ENCODE results near the gene SIRT6. TPM values are rescaled to one million over a fixed set of nuclear protein-coding genes. Genes with fewer than 3 reads are reported as not detected.

Gene SIRT6
- polyA plus RNA-seq, 1 experiment, result 12.6 TPM

GRCh38 chr19:4154571-4155312, 27.6 kb downstream of the SIRT6 start:
- no peak overlapping the region for H3K27ac ChIP-seq (ENCODE audit: low read depth, low read length)
- CTCF ChIA-PET, result interaction anchor here (1.7 kb wide), 1 partner anchor 15 kb away, joined by 4 read pairs; no protein-coding TSS in a partner anchor
- peaks cover 15% of the 10 kb centered on the region for H3K27me3 ChIP-seq (ENCODE audit: control insufficient read depth, insufficient read depth, low read length)
- H3K4me3 ChIP-seq (ENCODE audit: low read depth, low read length), result no peak overlapping the region
- POLR2A ChIA-PET, result no interaction called here
- no peak for DNase-seq (ENCODE audit: low read depth, low spot score)
- no peak for TF ChIP-seq CTCF (IDR thresholded peaks at IDR 0.05; ENCODE audit: low read depth, low read length)
- no peaks in the 10 kb centered on the region; the same call in 1 of the 2 replicates for H3K9me3 ChIP-seq (ENCODE audit: control insufficient read depth, insufficient read depth, low read length)

GRCh38 chr19:4152241-4152998, 29.9 kb downstream of the SIRT6 start:
- no peaks in the 10 kb centered on the region; the same call in 1 of the 2 replicates for H3K9me3 ChIP-seq (ENCODE audit: control insufficient read depth, insufficient read depth, low read length)
- POLR2A ChIA-PET, result no interaction called here
- CTCF ChIA-PET, result interaction anchor here (0.7 kb wide), 1 partner anchor 23 kb away, joined by 6 read pairs; no protein-coding TSS in a partner anchor
- DNase-seq (ENCODE audit: low read depth, low spot score), result no peak
- H3K27ac ChIP-seq (ENCODE audit: low read depth, low read length), result no peak overlapping the region
- H3K27me3 ChIP-seq (ENCODE audit: control insufficient read depth, insufficient read depth, low read length), result peaks cover 17% of the 10 kb centered on the region
- TF ChIP-seq CTCF (IDR thresholded peaks at IDR 0.05; ENCODE audit: low read depth, low read length), result no peak
- no peak overlapping the region for H3K4me3 ChIP-seq (ENCODE audit: low read depth, low read length)

- ChIA-PET CTCF (no interaction called here), POLR2A (no interaction called here)
- DNase-seq (ENCODE audit: low read depth, low spot score), result no peak
- Histone ChIP-seq H3K27me3 (ENCODE audit: control insufficient read depth, insufficient read depth, low read length) (peaks cover 17% of the 10 kb centered on the region), H3K4me3 (ENCODE audit: low read depth, low read length) (no peak overlapping the region), H3K27ac (ENCODE audit: low read depth, low read length) (no peak overlapping the region), H3K9me3 (ENCODE audit: control insufficient read depth, insufficient read depth, low read length) (no peaks in the 10 kb centered on the region; the same call in 1 of the 2 replicates)
- TF ChIP-seq CTCF (IDR thresholded peaks at IDR 0.05; ENCODE audit: low read depth, low read length), result no peak
Measured at GRCh38 chr19:4151623-4152022, 30.7 kb downstream of the SIRT6 start.

GRCh38 chr19:4149518-4150288, 32.7 kb downstream of the SIRT6 start:
- ChIA-PET POLR2A (no interaction called here), CTCF (interaction anchor here (2.5 kb wide), 1 partner anchor 10 kb away, joined by 11 read pairs; no protein-coding TSS in a partner anchor)
- H3K27me3 ChIP-seq (ENCODE audit: control insufficient read depth, insufficient read depth, low read length), result peaks cover 16% of the 10 kb centered on the region
- H3K27ac ChIP-seq (ENCODE audit: low read depth, low read length), result no peak overlapping the region
- no peak for TF ChIP-seq CTCF (IDR thresholded peaks at IDR 0.05; ENCODE audit: low read depth, low read length)
- H3K4me3 ChIP-seq (ENCODE audit: low read depth, low read length), result no peak overlapping the region
- no peaks in the 10 kb centered on the region; the same call in 1 of the 2 replicates for H3K9me3 ChIP-seq (ENCODE audit: control insufficient read depth, insufficient read depth, low read length)
- DNase-seq (ENCODE audit: low read depth, low spot score), result no peak

All from AG04450 (cell line).